SK-N-SH treated with all-trans-retinoic acid at 6 μM for 48 hours (cell line): ENCODE measurements around the gene GDF3.

Source experiments
- ATAC-seq: fragments of 200-7000 bp; cut with Tn5 transposase; 3 replicates; pipeline ENCODE4 v1.9.1; 2020; ENCODE audit warnings: mild to moderate bottlenecking, moderate library complexity
- ARNTL ChIP-seq: fragments of 450-650 bp; formaldehyde crosslinking; IDR thresholded peaks from 2 replicates; pipeline ENCODE4 v1.5.0; 2020; ENCODE audit warnings: low read depth, mild to moderate bottlenecking, moderate library complexity, borderline replicate concordance
- CREB5 ChIP-seq: fragments of 250-450 bp; sonication (Bioruptor Pico); IDR thresholded peaks from 2 replicates; pipeline ENCODE4 v1.5.1; 2020; ENCODE audit warnings: low read depth, mild to moderate bottlenecking, moderate library complexity
- CSDC2 ChIP-seq: fragments of 250-450 bp; sonication (Bioruptor Pico); IDR thresholded peaks from 2 replicates; pipeline ENCODE4 v1.5.0; 2020; ENCODE audit warnings: mild to moderate bottlenecking, moderate library complexity
- CSRNP3 ChIP-seq: fragments of 250-450 bp; sonication (Bioruptor Pico); IDR thresholded peaks from 2 replicates; pipeline ENCODE4 v1.5.1; 2021; ENCODE audit warnings: mild to moderate bottlenecking, moderate library complexity
- GLIS3 ChIP-seq: fragments of 250-450 bp; sonication (Bioruptor Pico); IDR thresholded peaks from 2 replicates; pipeline ENCODE4 v1.5.0; 2020; ENCODE audit warnings: mild to moderate bottlenecking, moderate library complexity
- ISL1 ChIP-seq: fragments of 250-450 bp; sonication (Bioruptor Pico); IDR thresholded peaks from 2 replicates; pipeline ENCODE4 v2.1.2; 2022; ENCODE audit warnings: mild to moderate bottlenecking, moderate library complexity
- OSR1 ChIP-seq: fragments of 250-450 bp; sonication (Bioruptor Pico); IDR thresholded peaks from 2 replicates; pipeline ENCODE4 v1.8.0; 2022; ENCODE audit warnings: moderate library complexity, mild to moderate bottlenecking, inconsistent platforms
- PATZ1 ChIP-seq: fragments of 250-450 bp; sonication (Bioruptor Pico); IDR thresholded peaks from 2 replicates; pipeline ENCODE4 v1.8.0; 2020; ENCODE audit warnings: mild to moderate bottlenecking, moderate library complexity, borderline replicate concordance
- POU6F1 ChIP-seq: fragments of 250-450 bp; sonication (Bioruptor Pico); IDR thresholded peaks from 2 replicates; pipeline ENCODE4 v1.8.0; 2021; ENCODE audit warnings: low read depth, mild to moderate bottlenecking, moderate library complexity, borderline replicate concordance
- PPARA ChIP-seq: fragments of 250-450 bp; sonication (Bioruptor Pico); IDR thresholded peaks from 2 replicates; pipeline ENCODE4 v1.5.0; 2020; ENCODE audit warnings: mild to moderate bottlenecking, borderline replicate concordance
- RARB ChIP-seq: fragments of 250-450 bp; sonication (Bioruptor Pico); IDR thresholded peaks from 2 replicates; pipeline ENCODE4 v1.8.0; 2021; ENCODE audit warnings: mild to moderate bottlenecking, moderate library complexity
- SNAI2 ChIP-seq: fragments of 250-450 bp; sonication (Bioruptor Pico); IDR thresholded peaks from 2 replicates; pipeline ENCODE4 v1.5.0; 2020; ENCODE audit warnings: mild to moderate bottlenecking, moderate library complexity
- TCF4 ChIP-seq: fragments of 250-450 bp; sonication (Bioruptor Pico); IDR thresholded peaks from 2 replicates; pipeline ENCODE4 v1.8.0; 2021; ENCODE audit warnings: mild to moderate bottlenecking, moderate library complexity, borderline replicate concordance
- TOX ChIP-seq: fragments of 250-450 bp; sonication (Bioruptor Pico); IDR thresholded peaks from 2 replicates; pipeline ENCODE4 v1.8.0; 2021; ENCODE audit warnings: mild to moderate bottlenecking, moderate library complexity, borderline replicate concordance
- TSHZ2 ChIP-seq: fragments of 250-450 bp; sonication (Bioruptor Pico); IDR thresholded peaks from 2 replicates; pipeline ENCODE4 v1.5.0; 2020; ENCODE audit warnings: mild to moderate bottlenecking, moderate library complexity
- ZC3H10 ChIP-seq: fragments of 250-450 bp; sonication (Bioruptor Pico); IDR thresholded peaks from 2 replicates; pipeline ENCODE4 v1.5.1; 2021; ENCODE audit warnings: mild to moderate bottlenecking, moderate library complexity
- ZFP3 ChIP-seq: fragments of 250-450 bp; sonication (Bioruptor Pico); IDR thresholded peaks from 2 replicates; pipeline ENCODE4 v1.5.0; 2020; ENCODE audit warnings: mild to moderate bottlenecking, moderate library complexity
- ZFP30 ChIP-seq: fragments of 450-650 bp; formaldehyde crosslinking; IDR thresholded peaks from 2 replicates; pipeline ENCODE4 v1.5.0; 2022; ENCODE audit warnings: mild to moderate bottlenecking, moderate library complexity
- ZNF565 ChIP-seq: fragments of 450-650 bp; formaldehyde crosslinking; conservative IDR thresholded peaks from 2 replicates; pipeline ENCODE4 v1.5.0; 2020; ENCODE audit warnings: low read depth, mild to moderate bottlenecking, moderate library complexity
- ZNF8 ChIP-seq: fragments of 450-650 bp; formaldehyde crosslinking; IDR thresholded peaks from 2 replicates; pipeline ENCODE4 v1.5.0; 2020; ENCODE audit warnings: mild to moderate bottlenecking, moderate library complexity

GDF3 gene

GRCh38 chr12:7647071-7647470 is 48.5 kb downstream of the GDF3 start:
- no peak for ATAC-seq
- TF ChIP-seq PATZ1 (CRISPR knock-in tag) (no peak), RARB (no peak), POU6F1 (CRISPR knock-in tag) (no peak), OSR1 (no peak), TSHZ2 (no peak), CSRNP3 (CRISPR knock-in tag) (no peak), TCF4 (no peak), GLIS3 (CRISPR knock-in tag) (no peak), ZC3H10 (CRISPR knock-in tag) (no peak), ZNF8 (CRISPR knock-in tag) (no peak), PPARA (CRISPR knock-in tag) (no peak), ZFP3 (CRISPR knock-in tag) (no peak), CSDC2 (no peak), ISL1 (CRISPR knock-in tag) (no peak), ZNF565 (CRISPR knock-in tag) (no peak), CREB5 (CRISPR knock-in tag) (no peak)

GRCh38 chr12:7646178-7646475 is 49.4 kb downstream of the GDF3 start:
- no peak for TF ChIP-seq TSHZ2
- TF ChIP-seq SNAI2 (CRISPR knock-in tag) = no peak
- TF ChIP-seq ZNF8 (CRISPR knock-in tag) = no peak
- no peak for TF ChIP-seq PPARA (CRISPR knock-in tag)
- no peak for TF ChIP-seq RARB
- no peak for TF ChIP-seq ZC3H10 (CRISPR knock-in tag)
- no peak for TF ChIP-seq TOX
- TF ChIP-seq ISL1 (CRISPR knock-in tag) = no peak
- no peak for TF ChIP-seq CSDC2
- TF ChIP-seq CREB5 (CRISPR knock-in tag) = no peak
- TF ChIP-seq ZFP3 (CRISPR knock-in tag) = no peak
- TF ChIP-seq POU6F1 (CRISPR knock-in tag) = no peak
- TF ChIP-seq ZFP30 (CRISPR knock-in tag) = no peak
- TF ChIP-seq ARNTL (CRISPR knock-in tag) = no peak
- no peak for TF ChIP-seq OSR1
- no peak for TF ChIP-seq PATZ1 (CRISPR knock-in tag)
- no peak for TF ChIP-seq TCF4
- ATAC-seq = no peak
